ENCODE results near the gene TUT4. TPM values are rescaled to one million over a fixed set of nuclear protein-coding genes. Genes with fewer than 3 reads are reported as not detected.

TUT4 gene
- polyA plus RNA-seq, 1 donor from 2014 or later, result 84.1 TPM

DNA sequence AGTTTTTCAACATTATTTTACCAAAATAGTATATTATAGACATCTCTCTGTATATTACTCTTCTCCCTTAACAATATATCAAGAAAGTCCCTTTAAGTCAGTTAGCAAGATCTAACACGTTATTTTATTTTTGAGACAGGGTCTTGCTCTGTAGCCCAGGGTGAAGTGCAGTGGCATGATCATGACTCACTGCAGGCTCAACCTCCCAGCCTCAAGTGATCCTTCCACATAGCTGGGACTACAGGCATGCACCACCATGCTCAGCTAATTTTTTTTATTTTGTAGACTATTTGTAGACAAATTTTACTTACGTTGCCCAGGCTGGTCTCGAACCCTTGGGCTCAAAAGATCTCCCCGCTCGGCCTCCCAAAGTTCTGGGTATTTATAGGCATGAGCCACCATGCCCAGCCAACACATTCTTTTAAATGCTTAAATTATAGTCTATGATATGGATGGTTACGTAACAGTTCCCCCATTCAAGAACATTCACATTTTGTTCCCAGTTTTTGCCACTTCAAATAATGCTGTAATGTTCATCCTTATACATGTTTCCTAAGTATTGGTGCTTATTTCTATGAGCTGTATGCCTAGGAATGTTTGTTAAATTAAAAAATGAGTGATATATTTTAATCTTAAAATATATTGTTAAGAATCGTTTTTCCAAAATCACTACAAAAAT is 70.4 kb downstream of the TUT4 start:
- Histone ChIP-seq H2AFZ (ENCODE audit: low read depth, low read length) (no peak overlapping the region), H4K20me1 (ENCODE audit: insufficient read depth) (no peaks in the 10 kb centered on the region), H3K36me3 (ENCODE audit: insufficient read depth, low read length) (peaks cover 6% of the 10 kb centered on the region), H3K9me3 (ENCODE audit: low read length) (no peaks in the 10 kb centered on the region), H3K4me3 (ENCODE audit: low read length) (no peak overlapping the region), H3F3A (ENCODE audit: insufficient read depth, low read length, poor library complexity, severe bottlenecking) (no peaks in the 10 kb centered on the region), H3K9ac (ENCODE audit: low read length) (no peak overlapping the region), H3K27ac (ENCODE audit: low read length) (no peak overlapping the region), H3K9me2 (ENCODE audit: insufficient read depth, low read length) (no peaks in the 10 kb centered on the region), H3K79me2 (replicated peaks; ENCODE audit: insufficient read depth, low read length) (no peaks in the 10 kb centered on the region), H3K4me2 (ENCODE audit: low read length) (no peak overlapping the region), H3K27me3 (ENCODE audit: insufficient read depth, low read depth, low read length) (no peaks in the 10 kb centered on the region)
- no peak for TF ChIP-seq EP300 (conservative IDR thresholded peaks at IDR 0.05; ENCODE audit: poor library complexity, severe bottlenecking)
- no peak for TF ChIP-seq SMC3 (conservative IDR thresholded peaks at IDR 0.05; ENCODE audit: poor library complexity)
- TF ChIP-seq, protein P1, sequence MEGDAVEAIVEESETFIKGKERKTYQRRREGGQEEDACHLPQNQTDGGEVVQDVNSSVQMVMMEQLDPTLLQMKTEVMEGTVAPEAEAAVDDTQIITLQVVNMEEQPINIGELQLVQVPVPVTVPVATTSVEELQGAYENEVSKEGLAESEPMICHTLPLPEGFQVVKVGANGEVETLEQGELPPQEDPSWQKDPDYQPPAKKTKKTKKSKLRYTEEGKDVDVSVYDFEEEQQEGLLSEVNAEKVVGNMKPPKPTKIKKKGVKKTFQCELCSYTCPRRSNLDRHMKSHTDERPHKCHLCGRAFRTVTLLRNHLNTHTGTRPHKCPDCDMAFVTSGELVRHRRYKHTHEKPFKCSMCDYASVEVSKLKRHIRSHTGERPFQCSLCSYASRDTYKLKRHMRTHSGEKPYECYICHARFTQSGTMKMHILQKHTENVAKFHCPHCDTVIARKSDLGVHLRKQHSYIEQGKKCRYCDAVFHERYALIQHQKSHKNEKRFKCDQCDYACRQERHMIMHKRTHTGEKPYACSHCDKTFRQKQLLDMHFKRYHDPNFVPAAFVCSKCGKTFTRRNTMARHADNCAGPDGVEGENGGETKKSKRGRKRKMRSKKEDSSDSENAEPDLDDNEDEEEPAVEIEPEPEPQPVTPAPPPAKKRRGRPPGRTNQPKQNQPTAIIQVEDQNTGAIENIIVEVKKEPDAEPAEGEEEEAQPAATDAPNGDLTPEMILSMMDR (IDR thresholded peaks at IDR 0.05; ENCODE audit: poor library complexity, severe bottlenecking), result no peak
- TF ChIP-seq RAD21 (conservative IDR thresholded peaks at IDR 0.05), result no peak
- no peak for TF ChIP-seq TAF1 (IDR thresholded peaks at IDR 0.05; ENCODE audit: low read depth)
- TF ChIP-seq POLR2AphosphoS5 (IDR thresholded peaks at IDR 0.05), result no peak
- TF ChIP-seq MXI1 (conservative IDR thresholded peaks at IDR 0.05; ENCODE audit: poor library complexity, severe bottlenecking), result no peak
- TF ChIP-seq EZH2 (IDR thresholded peaks at IDR 0.05; ENCODE audit: borderline replicate concordance, insufficient read depth, low read length, poor library complexity, severe bottlenecking), result no peak
- TF ChIP-seq, protein P2, sequence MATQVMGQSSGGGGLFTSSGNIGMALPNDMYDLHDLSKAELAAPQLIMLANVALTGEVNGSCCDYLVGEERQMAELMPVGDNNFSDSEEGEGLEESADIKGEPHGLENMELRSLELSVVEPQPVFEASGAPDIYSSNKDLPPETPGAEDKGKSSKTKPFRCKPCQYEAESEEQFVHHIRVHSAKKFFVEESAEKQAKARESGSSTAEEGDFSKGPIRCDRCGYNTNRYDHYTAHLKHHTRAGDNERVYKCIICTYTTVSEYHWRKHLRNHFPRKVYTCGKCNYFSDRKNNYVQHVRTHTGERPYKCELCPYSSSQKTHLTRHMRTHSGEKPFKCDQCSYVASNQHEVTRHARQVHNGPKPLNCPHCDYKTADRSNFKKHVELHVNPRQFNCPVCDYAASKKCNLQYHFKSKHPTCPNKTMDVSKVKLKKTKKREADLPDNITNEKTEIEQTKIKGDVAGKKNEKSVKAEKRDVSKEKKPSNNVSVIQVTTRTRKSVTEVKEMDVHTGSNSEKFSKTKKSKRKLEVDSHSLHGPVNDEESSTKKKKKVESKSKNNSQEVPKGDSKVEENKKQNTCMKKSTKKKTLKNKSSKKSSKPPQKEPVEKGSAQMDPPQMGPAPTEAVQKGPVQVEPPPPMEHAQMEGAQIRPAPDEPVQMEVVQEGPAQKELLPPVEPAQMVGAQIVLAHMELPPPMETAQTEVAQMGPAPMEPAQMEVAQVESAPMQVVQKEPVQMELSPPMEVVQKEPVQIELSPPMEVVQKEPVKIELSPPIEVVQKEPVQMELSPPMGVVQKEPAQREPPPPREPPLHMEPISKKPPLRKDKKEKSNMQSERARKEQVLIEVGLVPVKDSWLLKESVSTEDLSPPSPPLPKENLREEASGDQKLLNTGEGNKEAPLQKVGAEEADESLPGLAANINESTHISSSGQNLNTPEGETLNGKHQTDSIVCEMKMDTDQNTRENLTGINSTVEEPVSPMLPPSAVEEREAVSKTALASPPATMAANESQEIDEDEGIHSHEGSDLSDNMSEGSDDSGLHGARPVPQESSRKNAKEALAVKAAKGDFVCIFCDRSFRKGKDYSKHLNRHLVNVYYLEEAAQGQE (IDR thresholded peaks at IDR 0.05; ENCODE audit: borderline replicate concordance), result no peak

DNA sequence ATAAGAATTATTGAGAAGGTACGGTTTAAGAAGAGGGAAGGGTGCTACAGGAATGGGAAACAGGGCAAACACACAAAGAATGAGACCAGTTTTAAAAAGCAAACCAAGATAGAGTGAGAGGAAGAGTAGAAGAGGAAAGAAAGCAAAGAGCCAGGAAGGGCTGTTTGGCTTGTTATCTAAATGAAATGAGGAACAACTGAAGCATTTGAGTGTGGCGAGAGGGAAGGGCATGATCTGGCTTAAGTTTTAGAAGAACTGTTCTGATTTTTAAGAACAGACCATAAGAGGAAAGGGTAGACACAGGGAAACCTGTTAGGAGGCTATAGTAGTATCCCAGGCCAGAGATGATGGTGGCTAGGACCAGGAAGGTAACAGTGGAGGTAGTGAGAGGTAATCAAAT is 73.8 kb downstream of the TUT4 start:
- no peaks in the 10 kb centered on the region for H3K79me2 ChIP-seq (replicated peaks; ENCODE audit: insufficient read depth, low read length)
- no peak overlapping the region for H3K27ac ChIP-seq (ENCODE audit: low read length)
- TF ChIP-seq TAF1 (IDR thresholded peaks at IDR 0.05; ENCODE audit: low read depth), result no peak
- TF ChIP-seq EP300 (conservative IDR thresholded peaks at IDR 0.05; ENCODE audit: poor library complexity, severe bottlenecking), result no peak
- no peak for TF ChIP-seq MXI1 (conservative IDR thresholded peaks at IDR 0.05; ENCODE audit: poor library complexity, severe bottlenecking)
- TF ChIP-seq RAD21 (conservative IDR thresholded peaks at IDR 0.05), result no peak
- TF ChIP-seq, protein P2 (IDR thresholded peaks at IDR 0.05; ENCODE audit: borderline replicate concordance), result no peak
- no peaks in the 10 kb centered on the region for H3K9me3 ChIP-seq (ENCODE audit: low read length)
- no peak overlapping the region for H3K9ac ChIP-seq (ENCODE audit: low read length)
- no peak overlapping the region for H3K4me2 ChIP-seq (ENCODE audit: low read length)
- H3K27me3 ChIP-seq (ENCODE audit: insufficient read depth, low read depth, low read length), result no peaks in the 10 kb centered on the region
- H2AFZ ChIP-seq (ENCODE audit: low read depth, low read length), result no peak overlapping the region
- H3K9me2 ChIP-seq (ENCODE audit: insufficient read depth, low read length), result no peaks in the 10 kb centered on the region
- H3K4me3 ChIP-seq (ENCODE audit: low read length), result no peak overlapping the region
- H3F3A ChIP-seq (ENCODE audit: insufficient read depth, low read length, poor library complexity, severe bottlenecking), result no peaks in the 10 kb centered on the region
- H4K20me1 ChIP-seq (ENCODE audit: insufficient read depth), result no peaks in the 10 kb centered on the region
- H3K36me3 ChIP-seq (ENCODE audit: insufficient read depth, low read length), result peaks cover 6% of the 10 kb centered on the region
